K562 (cell line): ENCODE measurements around the gene NEK1. TPM values are rescaled to one million over a fixed set of nuclear protein-coding genes. Genes with fewer than 3 reads are reported as not detected.

Experiments
- CHD2 ChIP-seq: IDR thresholded peaks from 2 replicates; pipeline ENCODE4 v1.6.1; 2011; ENCODE audit warnings: low read depth, low read length
- FOXK2 ChIP-seq, 2 experiments: fragments of 450-650 bp; IDR thresholded peaks in 1 of 2; conservative IDR thresholded peaks in 1 of 2; 2 replicates each; pipeline ENCODE4 v1.6.1; 2016; ENCODE audit warnings: low read depth in 2 of 2, mild to moderate bottlenecking in 1 of 2
- KAT8 ChIP-seq: fragments of 450-650 bp; IDR thresholded peaks from 2 replicates; pipeline ENCODE4 v1.6.1; 2016; ENCODE audit warnings: low read depth, mild to moderate bottlenecking
- MED1 ChIP-seq: sonication (generic); formaldehyde crosslinking; IDR thresholded peaks from 2 replicates; pipeline ENCODE4 v1.8.1; 2023; ENCODE audit warnings: missing genetic modification reagents, borderline replicate concordance
- MEF2D ChIP-seq: conservative IDR thresholded peaks from 2 replicates; pipeline ENCODE4 v1.6.1; 2016; ENCODE audit warnings: low read depth, missing genetic modification characterization, missing compliant biosample characterization
- MYBL2 ChIP-seq, 2 experiments: fragments of 450-650 bp in 1 of 2; sonication (generic) in 1 of 2; formaldehyde crosslinking in 1 of 2; IDR thresholded peaks; 2 replicates each; pipeline versions ENCODE4 v1.6.1 to v1.8.1; 2017 to 2022; ENCODE audit warnings: borderline replicate concordance in 1 of 2, inconsistent platforms in 1 of 2, low read depth in 1 of 2, mild to moderate bottlenecking in 1 of 2, missing genetic modification reagents in 1 of 2, moderate library complexity in 1 of 2
- NCOA6 ChIP-seq: fragments of 450-650 bp; IDR thresholded peaks from 2 replicates; pipeline ENCODE4 v1.6.1; 2017; ENCODE audit warnings: mild to moderate bottlenecking
- PHF20 ChIP-seq: fragments of 450-650 bp; IDR thresholded peaks from 2 replicates; pipeline ENCODE4 v1.6.1; 2018; ENCODE audit not compliant: partially characterized antibody
- POLR2A ChIP-seq: fragments of 450-650 bp; conservative IDR thresholded peaks from 2 replicates; pipeline ENCODE4 v1.6.1; 2016
- POLR2AphosphoS5 ChIP-seq: IDR thresholded peaks from 2 replicates; pipeline ENCODE4 v1.6.1; 2011; ENCODE audit warnings: mild to moderate bottlenecking, low read depth, low read length, moderate library complexity; ENCODE audit not compliant: control insufficient read depth, insufficient read depth
- POLR2B ChIP-seq: fragments of 450-650 bp; IDR thresholded peaks from 2 replicates; pipeline ENCODE4 v1.6.1; 2018; ENCODE audit warnings: low read depth; ENCODE audit not compliant: partially characterized antibody
- PRMT5 ChIP-seq: sonication (generic); formaldehyde crosslinking; IDR thresholded peaks from 2 replicates; pipeline ENCODE4 v1.5.0; 2020; ENCODE audit warnings: missing genetic modification reagents
- RBFOX2 ChIP-seq: fragments of 200-400 bp; formaldehyde crosslinking; IDR thresholded peaks from 2 replicates; pipeline ENCODE4 v1.6.1; 2017; ENCODE audit warnings: low read depth, mild to moderate bottlenecking, low read length, moderate library complexity
- RBM25 ChIP-seq: fragments of 200-400 bp; formaldehyde crosslinking; IDR thresholded peaks from 2 replicates; pipeline ENCODE4 v1.6.1; 2018; ENCODE audit warnings: low read length, low read depth, moderate library complexity; ENCODE audit not compliant: severe bottlenecking
- STAT5B ChIP-seq: fragments of 250-450 bp; sonication (Bioruptor Pico); IDR thresholded peaks from 2 replicates; pipeline ENCODE4 v1.8.0; 2021; ENCODE audit warnings: mild to moderate bottlenecking, inconsistent platforms
- TCF3 ChIP-seq: sonication (generic); formaldehyde crosslinking; IDR thresholded peaks from 2 replicates; pipeline ENCODE4 v1.4.0; 2020; ENCODE audit warnings: mild to moderate bottlenecking, missing genetic modification reagents
- TOE1 ChIP-seq, 2 experiments: fragments of 450-650 bp in 1 of 2; sonication (generic) in 1 of 2; formaldehyde crosslinking in 1 of 2; IDR thresholded peaks; 2 replicates each; pipeline versions ENCODE4 v1.7.1 to v1.8.0; 2016 to 2022; ENCODE audit warnings: borderline replicate concordance in 2 of 2, mild to moderate bottlenecking in 2 of 2, antibody characterized with exemption in 1 of 2, inconsistent platforms in 1 of 2, low read depth in 1 of 2, missing genetic modification reagents in 1 of 2, moderate library complexity in 1 of 2
- ZFPM2 ChIP-seq: fragments of 250-450 bp; sonication (Bioruptor Pico); IDR thresholded peaks from 2 replicates; pipeline ENCODE4 v1.5.1; 2022; ENCODE audit warnings: mild to moderate bottlenecking
- ZNF12 ChIP-seq: sonication (generic); formaldehyde crosslinking; IDR thresholded peaks from 2 replicates; pipeline ENCODE4 v1.4.0; 2020; ENCODE audit warnings: mild to moderate bottlenecking, missing genetic modification reagents
- polyA plus RNA-seq, 8 experiments: library from polyadenylated mRNA; depleted of rRNA in 4 of 8; stranded (reverse) in 5 of 8; unstranded in 3 of 8; fragments of >200 nt; fragmentation: Nextera tagmentation in 2 of 8; fragmentation: Illumina TruSeq in 1 of 8; extraction: Ambion mirVana in 2 of 8; extraction: Trizol in 1 of 8; gene quantifications; 2 replicates each; pipeline versions ENCODE4 v1.2.1 to v1.2.3, GENCODE V29; 2011 to 2014; ENCODE audit warnings: inconsistent platforms in 1 of 8, missing spikeins in 1 of 8
- total RNA-seq, 7 experiments: library from RNA; depleted of rRNA in 6 of 7; stranded (reverse); fragments of >200 nt in 6 of 7; fragmentation: Illumina TruSeq in 2 of 7; extraction: Trizol in 2 of 7; gene quantifications; 2 replicates each; pipeline versions ENCODE4 v1.2.1 to v1.2.3, GENCODE V29; 2011 to 2021; ENCODE audit warnings: low replicate concordance in 1 of 7
- TF ChIP-seq, protein P1 (sequence below): fragments of 450-650 bp; formaldehyde crosslinking; IDR thresholded peaks from 2 replicates; pipeline ENCODE4 v1.4.0; 2020; ENCODE audit warnings: mild to moderate bottlenecking, moderate library complexity
- TF ChIP-seq, protein P2 (sequence below), 2 experiments: fragments of 450-650 bp in 1 of 2; sonication (generic) in 1 of 2; formaldehyde crosslinking in 1 of 2; IDR thresholded peaks in 1 of 2; conservative IDR thresholded peaks in 1 of 2; 2 replicates each; pipeline versions ENCODE4 v1.6.1 to v1.8.1; 2016 to 2023; ENCODE audit warnings: mild to moderate bottlenecking in 2 of 2, moderate library complexity in 2 of 2, inconsistent platforms in 1 of 2, missing genetic modification reagents in 1 of 2
- TF ChIP-seq, protein P3 (sequence below), 2 experiments: IDR thresholded peaks; 2 replicates each; pipeline ENCODE4 v1.6.1; 2012; ENCODE audit warnings: improper control_type of control experiment in 2 of 2, low read depth in 2 of 2, low read length in 2 of 2, borderline replicate concordance in 1 of 2

The NEK1 gene
- total and polyA plus RNA-seq, 9 of the 15 experiments (the other 6 are each of a cell fraction or from before 2014, with no cell fraction given) = 6.2 to 15.7 (median 10.3) TPM

DNA sequence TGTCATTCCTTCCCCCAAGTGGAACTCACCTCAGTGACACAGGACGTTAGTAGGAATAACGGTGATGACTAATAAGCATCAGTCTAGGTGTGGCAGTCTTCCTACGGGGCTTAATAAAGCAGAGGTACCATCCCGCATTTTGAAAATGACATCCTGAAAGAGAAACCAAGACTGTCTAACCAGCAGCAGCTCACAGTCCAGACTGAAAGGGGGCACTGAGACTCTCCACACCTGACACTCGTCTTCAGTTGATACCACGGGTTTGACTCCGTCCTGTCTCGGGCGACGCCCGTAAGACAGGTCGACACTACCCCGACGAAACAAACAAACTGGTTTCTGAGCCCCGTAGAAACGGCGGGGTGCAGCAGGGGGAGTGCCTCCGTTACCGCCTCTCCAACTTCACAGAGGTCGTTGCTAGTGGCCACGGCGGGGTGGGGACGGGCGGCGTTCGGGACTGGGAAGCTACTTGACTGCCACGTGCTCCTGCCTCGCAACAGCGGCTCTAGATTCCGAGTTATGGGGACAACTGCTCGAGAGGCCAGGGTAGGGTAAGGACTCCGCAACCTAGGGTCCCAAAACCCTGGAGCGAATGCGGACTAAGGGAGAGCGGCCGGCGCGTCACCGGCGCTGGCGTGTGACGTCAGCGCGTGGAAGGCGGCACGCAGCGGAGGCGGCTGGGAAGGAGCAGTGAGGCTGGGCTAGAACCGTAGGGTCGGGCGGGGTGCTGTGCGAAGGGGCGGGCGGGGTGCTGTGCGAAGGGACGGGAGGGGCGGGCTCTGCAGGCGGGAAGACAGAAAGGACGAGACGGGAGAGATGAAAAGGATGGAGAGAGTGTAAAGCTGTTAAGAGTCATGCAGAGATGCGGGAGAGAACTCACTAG, at the start of gene NEK1 (continued):
- TF ChIP-seq, protein P1, sequence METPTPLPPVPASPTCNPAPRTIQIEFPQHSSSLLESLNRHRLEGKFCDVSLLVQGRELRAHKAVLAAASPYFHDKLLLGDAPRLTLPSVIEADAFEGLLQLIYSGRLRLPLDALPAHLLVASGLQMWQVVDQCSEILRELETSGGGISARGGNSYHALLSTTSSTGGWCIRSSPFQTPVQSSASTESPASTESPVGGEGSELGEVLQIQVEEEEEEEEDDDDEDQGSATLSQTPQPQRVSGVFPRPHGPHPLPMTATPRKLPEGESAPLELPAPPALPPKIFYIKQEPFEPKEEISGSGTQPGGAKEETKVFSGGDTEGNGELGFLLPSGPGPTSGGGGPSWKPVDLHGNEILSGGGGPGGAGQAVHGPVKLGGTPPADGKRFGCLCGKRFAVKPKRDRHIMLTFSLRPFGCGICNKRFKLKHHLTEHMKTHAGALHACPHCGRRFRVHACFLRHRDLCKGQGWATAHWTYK = no peak
- TF ChIP-seq POLR2AphosphoS5 (peak; percentile 94), MYBL2 (IDR thresholded peaks at IDR 0.05; ENCODE audit: low read depth) (no peak), MYBL2 (CRISPR knock-in tag; IDR thresholded peaks at IDR 0.05; ENCODE audit: borderline replicate concordance) (no peak), RBFOX2 (peak; percentile 91), MED1 (CRISPR knock-in tag) (no peak), TOE1 (IDR thresholded peaks at IDR 0.05; ENCODE audit: borderline replicate concordance) (no peak), TOE1 (CRISPR knock-in tag; IDR thresholded peaks at IDR 0.05; ENCODE audit: borderline replicate concordance, low read depth) (no peak), PHF20 (peak; percentile 70), CHD2 (no peak), PRMT5 (CRISPR knock-in tag) (no peak), TCF3 (CRISPR knock-in tag) (peak; percentile 29), NCOA6 (peak; percentile 72; the same call in 1 of the 2 replicates), STAT5B (CRISPR knock-in tag) (no peak), FOXK2 (conservative IDR thresholded peaks at IDR 0.05 in 1 of 2, IDR thresholded peaks at IDR 0.05 in 1 of 2; ENCODE audit: low read depth in 2 of 2) (peak; percentile 34 to 35; a peak in 2 of 4 replicates), MEF2D (tag) (no peak), POLR2A (peak; percentile 96), KAT8 (no peak), ZNF12 (0 out of 2 replicates have a peak, but pooled peaks have one; percentile 57), ZFPM2 (CRISPR knock-in tag) (no peak), RBM25 (no peak), POLR2B (peak; percentile 94)
- TF ChIP-seq, protein P2, sequence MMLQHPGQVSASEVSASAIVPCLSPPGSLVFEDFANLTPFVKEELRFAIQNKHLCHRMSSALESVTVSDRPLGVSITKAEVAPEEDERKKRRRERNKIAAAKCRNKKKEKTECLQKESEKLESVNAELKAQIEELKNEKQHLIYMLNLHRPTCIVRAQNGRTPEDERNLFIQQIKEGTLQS (IDR thresholded peaks at IDR 0.05) = peak; percentile 63
- TF ChIP-seq, protein P2 (CRISPR knock-in tag; conservative IDR thresholded peaks at IDR 0.05) = no peak
- TF ChIP-seq, protein P3, sequence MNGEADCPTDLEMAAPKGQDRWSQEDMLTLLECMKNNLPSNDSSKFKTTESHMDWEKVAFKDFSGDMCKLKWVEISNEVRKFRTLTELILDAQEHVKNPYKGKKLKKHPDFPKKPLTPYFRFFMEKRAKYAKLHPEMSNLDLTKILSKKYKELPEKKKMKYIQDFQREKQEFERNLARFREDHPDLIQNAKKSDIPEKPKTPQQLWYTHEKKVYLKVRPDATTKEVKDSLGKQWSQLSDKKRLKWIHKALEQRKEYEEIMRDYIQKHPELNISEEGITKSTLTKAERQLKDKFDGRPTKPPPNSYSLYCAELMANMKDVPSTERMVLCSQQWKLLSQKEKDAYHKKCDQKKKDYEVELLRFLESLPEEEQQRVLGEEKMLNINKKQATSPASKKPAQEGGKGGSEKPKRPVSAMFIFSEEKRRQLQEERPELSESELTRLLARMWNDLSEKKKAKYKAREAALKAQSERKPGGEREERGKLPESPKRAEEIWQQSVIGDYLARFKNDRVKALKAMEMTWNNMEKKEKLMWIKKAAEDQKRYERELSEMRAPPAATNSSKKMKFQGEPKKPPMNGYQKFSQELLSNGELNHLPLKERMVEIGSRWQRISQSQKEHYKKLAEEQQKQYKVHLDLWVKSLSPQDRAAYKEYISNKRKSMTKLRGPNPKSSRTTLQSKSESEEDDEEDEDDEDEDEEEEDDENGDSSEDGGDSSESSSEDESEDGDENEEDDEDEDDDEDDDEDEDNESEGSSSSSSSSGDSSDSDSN (IDR thresholded peaks at IDR 0.05; ENCODE audit: borderline replicate concordance in 1 of 2, low read depth in 2 of 2, low read length in 2 of 2) = 0 out of 4 replicates have a peak, but pooled peaks have one; percentile 32 to 48
